ENCODE data around the gene RTEL1. TPM values are rescaled to one million over a fixed set of nuclear protein-coding genes. Genes with fewer than 3 reads are reported as not detected.
"Not testable (repeated sequence)": the region's sequence is repeated elsewhere in the genome, so short reads cannot be mapped to it uniquely, and the experiment has no call there.

Gene RTEL1
- total RNA-seq, 1 experiment from 2014 or later = 9.9 TPM

DNA sequence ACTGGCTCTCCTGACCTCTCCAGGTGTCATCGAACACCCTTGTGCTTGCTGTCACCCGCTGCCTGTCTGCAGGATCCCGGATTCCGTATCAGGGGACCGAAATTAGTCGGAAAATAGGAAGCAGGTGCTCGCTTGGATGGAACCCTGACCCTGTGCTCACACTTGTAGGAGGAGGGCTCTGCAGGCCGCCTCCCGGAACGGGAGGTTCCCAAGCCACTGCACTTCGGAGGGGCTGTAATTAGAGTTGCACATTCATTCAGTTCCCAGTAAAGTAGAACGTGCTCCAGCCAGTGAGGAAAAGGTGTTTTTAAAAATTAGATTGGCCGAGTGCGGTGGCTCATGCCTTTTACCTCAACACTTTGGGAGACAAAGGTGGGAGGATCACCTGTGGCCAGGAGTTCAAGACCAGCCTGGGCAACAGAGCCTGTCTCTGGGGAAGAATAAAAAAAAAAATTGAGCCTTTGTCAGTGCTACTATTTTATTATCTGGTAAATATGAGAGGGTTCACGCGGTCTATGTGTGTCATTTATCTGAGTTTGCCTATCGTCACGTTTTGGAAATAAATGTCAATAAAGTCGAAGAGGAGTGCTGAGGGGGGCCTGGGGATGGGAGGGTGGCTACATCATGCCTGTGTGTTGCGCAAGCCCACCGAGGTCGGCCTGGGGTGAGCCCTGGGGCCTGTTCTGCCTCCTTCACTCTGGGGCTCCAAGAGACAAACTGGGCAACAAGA lies 29.7 kb upstream of the RTEL1 start:
- DNase-seq (ENCODE audit: low read depth) = no peak

DNA sequence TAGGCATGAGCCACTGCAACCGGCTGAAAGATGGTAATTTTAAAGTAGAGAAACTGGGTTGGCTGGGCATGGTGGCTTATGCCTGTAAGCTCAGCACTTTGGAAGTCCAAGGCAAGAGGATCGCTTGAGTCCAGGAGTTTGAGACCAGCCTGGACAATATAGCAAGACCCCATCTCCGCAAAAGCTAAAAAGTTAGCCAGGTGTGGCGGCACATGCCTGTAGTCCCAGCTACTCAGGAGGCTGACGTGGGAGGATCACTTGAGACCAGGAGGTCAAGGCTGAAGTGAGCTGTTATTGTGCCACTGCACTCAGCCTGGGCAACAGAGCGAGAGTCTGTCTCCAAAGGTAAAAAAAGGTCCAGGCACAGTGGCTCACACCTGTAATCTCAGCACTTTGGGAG lies 27.2 kb upstream of the RTEL1 start:
- not testable (repeated sequence) for DNase-seq (ENCODE audit: low read depth)

DNA sequence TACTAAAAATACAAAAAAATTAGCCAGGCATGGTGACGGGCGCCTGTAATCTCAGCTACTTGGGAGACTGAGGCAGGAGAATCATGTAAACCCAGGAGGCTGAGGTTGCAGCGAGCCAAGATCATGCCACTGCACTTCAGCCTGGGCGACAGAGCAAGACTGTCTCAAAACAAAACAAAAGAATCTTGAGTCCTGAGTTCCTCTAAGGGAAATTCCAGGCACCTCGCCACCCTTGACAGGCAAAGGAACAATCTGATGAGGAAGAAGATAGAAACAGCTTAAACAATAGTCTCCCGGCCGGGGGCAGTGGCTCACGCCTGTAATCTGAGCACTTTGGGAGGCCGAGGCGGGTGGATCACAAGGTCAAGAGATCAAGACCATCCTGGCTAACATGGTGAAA lies 26.7 kb upstream of the RTEL1 start:
- DNase-seq (ENCODE audit: low read depth) = not testable (repeated sequence)

DNA sequence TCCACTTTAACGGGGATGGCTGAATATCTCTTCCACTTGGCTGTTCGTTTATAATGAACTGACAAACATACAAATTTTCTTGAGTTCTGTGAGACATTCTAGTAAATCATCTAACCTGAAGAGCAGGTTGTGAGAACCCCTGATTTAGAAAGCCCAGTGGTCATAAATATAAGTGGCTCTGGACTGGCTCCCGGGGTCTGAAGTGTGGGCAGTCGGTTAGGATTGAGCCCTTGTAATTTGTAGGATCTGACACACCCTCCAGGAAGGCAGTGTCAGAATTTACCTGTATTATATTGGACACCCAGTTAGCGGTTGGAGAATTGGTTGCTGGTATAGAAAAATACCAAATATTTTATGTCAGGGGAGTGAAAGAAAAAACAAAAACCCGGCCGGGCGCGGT lies 24.4 kb upstream of the RTEL1 start:
- no peak for DNase-seq (ENCODE audit: low read depth)

DNA sequence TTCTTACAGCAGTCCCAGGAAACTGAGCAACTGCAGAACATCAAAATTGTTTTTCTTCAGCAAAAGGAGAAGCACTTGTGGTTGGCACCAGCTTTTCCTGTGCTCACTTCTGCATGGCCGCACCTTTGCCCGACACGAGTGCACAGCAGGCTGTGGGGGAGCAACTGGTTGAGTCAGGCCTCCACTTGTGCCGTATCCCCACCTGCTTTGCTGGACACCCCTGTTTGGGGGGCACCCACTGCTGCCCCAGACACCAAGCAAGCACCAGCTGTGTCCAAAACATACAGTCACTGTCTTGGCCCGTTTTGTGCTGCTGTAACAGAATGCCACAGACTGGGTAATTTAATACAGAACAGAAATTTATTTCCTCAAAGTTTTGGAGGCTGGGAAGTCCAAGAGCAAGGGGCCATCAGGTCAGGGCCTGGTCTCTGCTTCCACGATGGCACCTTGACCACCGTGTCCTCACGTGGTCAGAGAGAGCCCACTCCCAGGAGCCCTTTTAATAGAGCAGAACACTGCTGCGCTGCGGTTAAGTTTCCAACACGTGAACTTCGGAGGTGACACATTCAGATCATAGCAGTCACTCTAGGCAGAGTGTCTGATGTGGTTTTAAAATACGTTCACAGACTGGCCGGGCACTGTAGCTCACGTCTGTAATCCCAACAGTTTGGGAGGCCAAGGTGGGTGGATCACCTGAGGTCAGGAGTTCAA lies 22.5 kb upstream of the RTEL1 start:
- DNase-seq (ENCODE audit: low read depth) = no peak

DNA sequence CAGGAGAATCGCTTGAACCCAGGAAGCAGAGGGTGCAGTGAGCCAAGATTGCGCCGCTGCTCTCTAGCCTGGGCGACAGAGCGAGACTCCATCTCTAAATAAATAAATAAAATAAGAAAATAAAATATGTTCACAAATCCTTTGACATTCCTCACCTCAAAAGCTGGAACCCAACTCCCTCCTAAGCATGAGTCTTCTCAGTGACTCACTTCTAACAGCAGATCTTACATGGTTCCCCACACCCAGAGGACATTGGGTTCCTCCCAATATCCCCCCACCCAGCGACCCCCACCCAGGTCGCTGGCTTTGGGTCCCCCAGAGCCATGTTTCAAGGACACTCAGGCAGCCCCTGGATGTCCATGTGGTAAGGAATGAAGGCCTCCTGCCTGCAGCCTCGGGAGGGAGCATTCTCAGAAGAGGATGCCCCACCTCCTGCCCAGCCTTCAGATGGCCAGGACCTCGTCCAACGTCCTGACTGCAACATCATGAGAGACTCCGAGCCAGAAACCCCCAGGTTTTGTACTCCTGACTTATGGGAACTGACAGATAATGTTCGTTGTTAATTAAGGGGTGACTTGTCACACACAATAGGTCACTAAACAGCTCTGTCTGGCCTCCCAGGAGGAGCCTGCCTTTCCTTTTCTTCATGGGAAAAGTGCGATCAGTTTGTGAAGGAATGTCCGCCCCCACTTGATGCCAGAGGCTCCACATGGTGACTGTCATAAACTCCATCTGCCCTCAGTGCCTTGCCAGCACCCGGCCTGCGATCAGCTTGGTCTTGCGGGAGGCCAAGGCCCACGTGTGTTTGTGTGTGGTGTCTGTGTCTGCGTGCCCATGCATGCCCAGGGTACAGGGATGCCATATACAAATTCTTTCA lies 21.1 kb upstream of the RTEL1 start:
- DNase-seq (ENCODE audit: low read depth) = no peak

DNA sequence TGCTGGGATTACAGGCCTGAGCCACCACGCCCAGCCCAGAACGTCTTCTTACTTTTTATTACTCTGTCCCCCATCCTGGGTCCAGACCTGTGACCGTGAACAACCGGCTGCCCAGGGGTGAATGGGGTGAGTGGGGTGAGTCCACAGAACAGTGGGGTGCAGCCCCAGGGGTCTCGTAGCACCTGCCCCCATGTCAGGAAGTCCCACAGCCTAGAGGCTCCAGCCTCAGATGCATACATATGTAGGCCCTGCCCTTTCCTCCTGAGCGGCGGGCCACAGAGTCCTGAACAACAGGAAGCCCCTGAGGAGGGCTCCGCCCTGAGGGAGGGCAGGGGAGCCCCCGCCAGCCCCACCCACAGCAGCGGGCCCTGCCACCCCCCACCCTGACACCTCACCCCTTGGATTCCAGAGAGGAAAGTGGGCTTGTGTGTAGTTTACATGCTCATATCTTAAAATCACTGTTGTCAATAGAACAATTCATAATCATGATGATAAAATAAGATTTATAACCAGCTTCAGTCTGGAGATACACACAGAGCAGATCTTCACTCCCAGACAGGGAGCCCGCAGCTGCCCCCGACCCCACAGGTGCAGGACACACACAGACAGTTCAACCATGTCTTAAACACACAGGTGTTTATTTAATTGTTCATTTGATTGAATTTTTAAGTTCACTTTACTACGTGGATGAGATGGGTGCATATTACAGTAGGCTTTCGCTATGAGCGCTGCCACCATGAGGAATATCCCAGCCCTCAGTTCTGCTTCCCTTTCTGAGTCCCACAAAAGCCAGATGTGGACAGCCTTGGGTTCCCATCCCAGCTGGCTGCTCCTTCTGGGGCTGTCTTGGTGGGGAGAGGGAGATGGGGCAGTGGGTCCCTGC lies 18.8 kb upstream of the RTEL1 start:
- no peak for DNase-seq (ENCODE audit: low read depth)

DNA sequence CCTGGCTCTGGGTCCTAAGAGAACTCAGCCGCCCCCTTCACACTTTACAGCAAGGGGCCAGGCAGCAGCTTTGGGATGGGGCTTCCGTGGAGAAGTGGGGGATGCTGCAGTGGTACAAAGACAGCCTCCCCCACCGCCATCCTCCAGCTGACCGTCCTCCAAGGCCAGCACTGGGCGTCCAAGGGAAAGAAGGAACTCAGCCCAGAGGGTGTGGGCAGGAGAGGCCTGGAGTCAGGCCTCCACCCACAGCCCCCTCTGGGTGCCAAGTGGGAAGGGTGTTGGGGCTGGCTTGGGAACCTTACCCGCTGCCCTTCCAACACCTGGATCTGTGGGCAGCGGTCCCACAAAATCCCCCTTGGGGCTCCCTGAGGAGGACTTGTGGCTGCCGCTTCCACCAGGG lies 18.0 kb upstream of the RTEL1 start:
- no peak for DNase-seq (ENCODE audit: low read depth)

DNA sequence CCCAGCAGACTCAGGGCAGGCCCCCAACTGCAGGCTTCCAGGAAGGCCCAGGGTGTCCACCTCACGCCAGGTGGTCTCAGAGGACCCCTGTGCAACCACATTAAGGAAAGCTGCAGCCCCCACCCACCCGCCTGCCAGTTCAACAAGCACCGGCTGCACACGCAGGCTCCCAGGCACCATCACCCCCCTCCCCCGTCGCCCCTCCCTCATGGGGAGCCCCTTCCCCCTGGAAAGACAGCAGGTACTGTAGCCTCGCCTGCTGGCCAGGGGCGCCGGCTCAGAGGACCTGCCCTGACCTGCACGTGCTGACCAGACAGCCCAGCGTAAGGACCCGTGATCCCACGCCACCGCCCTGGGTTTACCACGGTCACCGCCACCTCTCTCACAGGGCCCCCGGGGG lies 17.4 kb upstream of the RTEL1 start:
- DNase-seq (ENCODE audit: low read depth) = not testable (repeated sequence)

DNA sequence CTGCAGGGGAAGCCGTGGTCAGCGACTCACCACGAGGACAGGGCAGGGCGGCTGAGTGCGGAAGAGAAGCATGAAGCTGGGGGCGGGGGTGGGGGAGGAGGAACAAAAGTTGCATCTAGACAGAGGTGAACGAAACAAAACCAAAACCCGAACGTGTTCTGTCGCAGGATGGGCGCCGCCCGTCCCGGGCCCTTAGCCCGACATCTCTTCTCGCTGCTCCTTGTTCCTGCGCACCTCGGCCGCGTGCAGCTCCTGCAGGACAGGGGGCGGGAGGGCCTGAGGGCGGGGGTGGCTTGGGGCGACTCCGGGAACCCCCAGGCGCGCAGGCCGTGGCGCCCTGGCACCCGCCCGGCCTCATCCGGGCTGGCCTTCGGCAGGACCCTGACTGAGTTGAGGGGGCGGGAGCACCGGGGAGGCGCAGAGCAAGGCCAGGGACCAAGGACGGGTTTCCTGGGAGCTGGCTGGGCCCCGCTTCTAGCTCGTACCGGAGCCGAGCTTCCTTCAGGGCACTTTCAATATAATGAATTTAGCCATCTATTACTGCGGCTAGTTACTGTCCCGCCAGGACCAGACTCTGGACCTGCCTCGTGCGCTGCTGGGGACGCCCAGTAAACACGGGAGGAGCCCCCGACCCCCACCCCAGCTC lies 16.8 kb upstream of the RTEL1 start:
- DNase-seq (ENCODE audit: low read depth) = no peak

DNA sequence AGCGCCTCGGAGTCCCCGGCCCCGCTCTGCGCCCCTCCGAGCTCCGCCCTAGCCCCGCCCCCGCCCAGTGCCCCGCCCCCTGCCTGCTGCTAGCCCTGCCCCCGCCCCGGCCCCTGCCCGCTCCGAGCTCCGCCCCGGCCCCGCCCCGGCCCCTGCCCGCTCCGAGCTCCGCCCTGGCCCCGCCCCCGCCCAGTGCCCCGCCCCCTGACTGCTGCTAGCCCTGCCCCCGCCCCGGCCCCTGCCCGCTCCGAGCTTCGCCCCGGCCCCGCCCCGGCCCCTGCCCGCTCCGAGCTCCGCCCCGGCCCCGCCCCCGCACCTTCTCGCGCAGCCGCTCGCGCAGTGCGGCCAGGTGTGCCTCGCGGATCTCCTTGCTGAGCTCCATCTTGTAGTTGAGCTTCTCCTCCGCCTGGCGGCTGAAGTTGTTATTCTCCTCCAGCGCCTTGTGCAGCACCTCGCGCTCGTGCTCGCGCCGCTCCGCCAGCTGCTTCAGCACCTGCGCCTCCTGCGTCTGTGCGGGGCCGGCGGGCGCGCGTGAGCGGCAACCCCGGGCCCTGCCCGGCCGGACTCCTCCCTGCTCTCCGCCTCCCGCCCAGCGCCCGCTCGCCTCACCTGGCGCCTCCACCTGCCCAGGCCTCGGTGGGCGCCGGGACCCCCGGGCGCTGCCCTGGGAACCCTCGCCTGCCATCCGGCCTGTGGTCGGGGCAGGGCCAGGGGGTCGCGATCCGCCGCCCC lies 16.2 kb upstream of the RTEL1 start:
- DNase-seq (ENCODE audit: low read depth) = peak; percentile 64

DNA sequence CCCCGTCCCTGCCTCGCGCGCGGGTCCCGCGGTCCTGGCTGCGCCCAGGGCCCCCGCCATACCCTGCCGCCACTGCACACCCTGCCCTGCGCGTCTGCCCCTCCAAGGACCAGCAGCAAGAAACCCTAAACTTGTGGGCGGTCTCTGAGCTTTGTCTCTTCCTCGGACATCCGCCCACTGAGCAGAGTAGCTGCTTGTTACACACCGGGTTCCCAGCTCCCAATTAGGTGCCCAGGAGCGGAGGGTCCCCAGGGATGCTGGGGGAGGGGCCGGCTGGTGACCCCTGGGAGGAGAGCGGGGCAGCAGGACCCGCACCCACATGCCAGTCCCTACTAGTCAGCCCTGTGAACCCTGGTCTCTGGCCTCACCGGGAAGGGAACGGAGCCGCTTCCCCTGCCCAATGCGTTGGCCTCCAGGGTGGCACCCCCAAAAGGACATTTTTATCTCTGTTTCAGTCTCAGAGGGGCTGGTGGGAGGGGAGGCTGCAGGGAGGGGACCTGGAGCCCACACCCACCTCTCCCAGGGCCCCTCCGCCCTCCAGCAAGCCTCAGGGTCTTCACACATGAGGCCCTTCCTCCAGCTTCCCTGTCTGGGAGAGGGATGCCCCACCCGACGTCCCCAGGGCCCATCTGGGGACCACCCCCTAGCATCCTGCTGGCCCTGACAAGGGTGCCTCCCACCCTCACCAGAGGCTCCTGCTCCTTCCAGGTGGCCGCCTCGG lies 15.4 kb upstream of the RTEL1 start:
- no peak for DNase-seq (ENCODE audit: low read depth)

DNA sequence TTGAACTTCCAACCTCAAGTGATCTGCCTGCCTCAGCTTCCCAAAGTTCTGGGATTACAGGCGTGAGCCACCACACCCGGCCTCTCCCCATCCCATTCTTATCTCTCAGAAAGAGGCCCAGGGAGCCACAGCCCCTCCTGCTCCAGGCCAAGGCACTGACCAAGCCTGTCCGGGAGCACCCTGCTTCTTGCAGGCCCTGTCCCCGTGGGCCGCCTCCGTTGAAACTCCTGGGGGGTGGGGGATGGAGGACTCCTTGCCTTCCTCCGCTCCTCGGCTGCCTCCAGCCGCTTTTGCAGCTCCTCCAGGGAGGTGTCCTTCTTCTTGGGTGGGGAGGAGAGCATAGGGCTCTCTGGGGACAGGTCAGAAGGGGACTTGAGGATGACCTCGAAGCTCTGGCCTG lies 14.6 kb upstream of the RTEL1 start:
- no peak for DNase-seq (ENCODE audit: low read depth)

DNA sequence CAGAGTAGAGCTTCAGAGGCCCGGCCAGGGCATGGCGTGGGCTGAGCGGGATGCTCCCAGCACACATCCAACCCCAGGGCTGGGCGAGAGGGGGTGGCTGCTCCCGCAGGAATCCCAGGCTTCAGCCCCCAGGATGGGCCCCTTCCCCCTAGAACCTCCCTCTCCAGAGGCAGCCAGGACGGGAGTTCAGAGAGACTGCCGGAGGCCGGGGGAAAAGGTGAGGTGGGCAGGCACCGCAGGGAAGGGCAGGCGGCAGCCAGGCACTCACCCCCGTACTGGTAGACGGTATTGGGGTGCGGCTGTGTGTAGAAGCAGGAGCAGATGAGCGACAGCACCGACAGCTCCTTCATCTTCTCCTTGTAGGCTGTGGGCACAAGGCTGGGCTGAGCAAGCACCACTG lies 14.2 kb upstream of the RTEL1 start:
- DNase-seq (ENCODE audit: low read depth) = no peak

DNA sequence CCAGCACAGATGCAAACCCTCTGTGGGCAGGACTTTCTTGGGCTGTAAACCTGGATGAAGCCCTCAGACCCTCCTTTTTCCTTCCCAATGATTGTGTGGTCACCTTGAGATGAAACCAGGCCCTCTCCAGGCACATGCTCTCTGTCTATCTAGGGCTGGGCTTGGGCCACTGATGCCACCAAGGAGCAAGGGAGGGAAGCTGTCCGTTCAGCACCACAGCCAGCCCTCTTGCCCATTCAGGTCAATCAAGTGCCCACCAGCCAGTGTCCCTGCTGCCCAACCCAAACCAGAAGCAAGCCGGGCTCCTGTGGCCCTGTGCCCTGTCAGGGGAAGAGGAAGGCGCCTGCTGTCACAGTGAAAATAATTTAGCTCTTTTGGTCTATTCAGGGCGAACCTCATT lies 12.9 kb upstream of the RTEL1 start:
- peak; percentile 29 for DNase-seq (ENCODE audit: low read depth)

DNA sequence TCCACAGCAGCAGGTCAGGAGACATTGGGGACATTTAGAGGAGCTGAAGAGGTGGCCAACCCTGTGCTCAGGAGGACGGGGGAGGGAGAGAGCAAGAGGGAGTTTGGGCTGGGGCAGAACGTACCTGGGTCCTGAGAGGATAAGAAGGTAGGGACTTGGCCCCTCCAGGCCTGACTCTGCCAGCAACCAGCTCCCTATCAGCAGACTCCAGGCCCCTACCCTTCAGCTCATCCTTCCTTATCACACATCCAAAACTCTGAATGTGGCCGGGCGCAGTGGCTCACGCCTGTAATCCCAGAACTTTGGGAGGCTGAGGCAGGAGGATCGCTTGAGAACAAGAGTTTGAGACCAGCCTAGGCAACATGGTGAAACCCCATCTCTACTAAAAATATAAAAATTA lies 9.9 kb upstream of the RTEL1 start:
- DNase-seq (ENCODE audit: low read depth) = no peak

DNA sequence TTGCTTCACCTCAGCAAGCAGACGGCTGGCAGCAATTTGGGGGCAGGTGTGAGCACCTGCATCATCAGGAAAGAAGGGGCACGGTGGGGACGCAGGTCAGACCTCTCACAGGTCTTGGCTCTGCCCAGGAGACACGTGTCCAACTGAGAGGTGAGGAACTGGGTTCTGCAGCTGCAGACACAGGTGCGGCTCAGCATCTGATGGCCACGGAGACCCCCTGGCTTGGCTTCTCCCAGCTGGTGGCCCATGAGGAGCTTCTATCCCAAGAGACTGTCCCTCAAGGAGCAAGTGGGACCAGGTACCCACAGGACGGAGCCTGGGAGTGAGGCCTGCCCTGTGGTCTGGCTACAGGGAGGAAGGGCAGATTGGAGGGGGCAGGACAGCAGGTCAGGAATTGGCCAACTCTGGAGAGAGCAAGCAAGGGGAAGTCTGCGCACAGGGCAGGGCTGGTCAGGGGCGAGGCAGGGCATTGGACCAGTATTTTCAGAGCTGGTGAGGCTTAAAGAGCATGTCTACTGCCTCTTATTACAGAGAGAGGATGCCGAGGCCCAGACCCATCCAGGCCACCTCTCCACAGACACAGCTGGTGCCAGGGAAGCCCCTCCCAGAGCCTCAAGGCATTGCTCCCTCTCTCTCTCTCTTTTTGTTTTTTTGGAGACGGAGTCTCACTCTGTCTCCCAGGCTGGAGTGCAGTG lies 9.1 kb upstream of the RTEL1 start:
- DNase-seq (ENCODE audit: low read depth) = no peak

DNA sequence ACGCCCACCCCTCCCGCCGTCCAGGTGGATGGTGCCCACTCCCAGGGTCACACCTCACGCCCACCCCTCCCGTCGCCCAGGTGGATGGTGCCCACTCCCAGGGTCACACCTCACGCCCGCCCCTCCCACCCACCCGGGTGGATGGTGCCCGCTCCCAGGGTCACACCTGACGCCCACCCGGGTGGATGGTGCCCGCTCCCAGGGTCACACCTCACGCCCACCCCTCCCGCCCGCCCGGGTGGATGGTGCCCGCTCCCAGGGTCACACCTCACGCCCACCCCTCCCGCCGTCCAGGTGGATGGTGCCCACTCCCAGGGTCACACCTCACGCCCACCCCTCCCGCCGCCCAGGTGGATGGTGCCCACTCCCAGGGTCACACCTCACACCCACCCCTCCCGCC lies 7.6 kb upstream of the RTEL1 start:
- not testable (repeated sequence) for DNase-seq (ENCODE audit: low read depth)

DNA sequence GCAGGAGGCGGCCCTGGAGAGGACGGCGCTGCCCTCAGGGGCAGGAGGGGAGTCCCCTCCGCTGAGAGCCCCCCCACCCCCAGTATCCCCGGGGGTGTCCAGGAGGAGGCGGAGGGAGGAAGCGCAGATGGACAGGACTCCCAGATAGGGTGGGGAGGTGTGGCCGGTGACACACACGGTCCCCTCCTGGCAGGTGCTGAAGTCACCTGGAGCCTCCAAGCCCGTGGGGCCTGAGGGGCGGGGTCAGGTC lies 6.2 kb upstream of the RTEL1 start:
- no peak for DNase-seq (ENCODE audit: low read depth)

All from M059J (cell line).